ENCODE results near the gene GIPC2.

The GIPC2 gene

GRCh38 chr1:78142736-78143135 lies 97.0 kb downstream of the GIPC2 start:
- no peak overlapping the region for H3K27ac ChIP-seq (ENCODE audit: low read depth, low read length)
- H3K79me2 ChIP-seq (ENCODE audit: control insufficient read depth, insufficient read depth, low read length, unreplicated experiment): no peaks in the 10 kb centered on the region
- peak overlapping the region; percentile 52 for H2AFZ ChIP-seq (ENCODE audit: low read length, unreplicated experiment)
- no peaks in the 10 kb centered on the region for H3K36me3 ChIP-seq (ENCODE audit: insufficient read depth, low read length)
- peaks cover 12% of the 10 kb centered on the region for H3K4me1 ChIP-seq (ENCODE audit: control insufficient read depth, insufficient read depth, low read length, unreplicated experiment)
- H3K27me3 ChIP-seq (ENCODE audit: insufficient read depth, low read length): no peaks in the 10 kb centered on the region
- H3K4me3 ChIP-seq (ENCODE audit: low read depth, low read length): no peak overlapping the region

GRCh38 chr1:78143152-78143551 lies 97.4 kb downstream of the GIPC2 start:
- no peak overlapping the region for H3K27ac ChIP-seq (ENCODE audit: low read depth, low read length)

GRCh38 chr1:78143673-78144072 lies 97.9 kb downstream of the GIPC2 start:
- H3K4me3 ChIP-seq (ENCODE audit: low read depth, low read length): no peak overlapping the region
- H3K27me3 ChIP-seq (ENCODE audit: insufficient read depth, low read length): no peaks in the 10 kb centered on the region
- H3K4me1 ChIP-seq (ENCODE audit: control insufficient read depth, insufficient read depth, low read length, unreplicated experiment): peaks cover 12% of the 10 kb centered on the region
- H2AFZ ChIP-seq (ENCODE audit: low read length, unreplicated experiment): peak overlapping the region; percentile 52
- no peaks in the 10 kb centered on the region for H3K36me3 ChIP-seq (ENCODE audit: insufficient read depth, low read length)
- no peak overlapping the region for H3K27ac ChIP-seq (ENCODE audit: low read depth, low read length)
- no peaks in the 10 kb centered on the region for H3K79me2 ChIP-seq (ENCODE audit: control insufficient read depth, insufficient read depth, low read length, unreplicated experiment)

More at GRCh38 chr1:78143152-78143551, 97.4 kb downstream of the GIPC2 start:
- Histone ChIP-seq H3K36me3 (ENCODE audit: insufficient read depth, low read length) (no peaks in the 10 kb centered on the region), H3K27me3 (ENCODE audit: insufficient read depth, low read length) (no peaks in the 10 kb centered on the region), H2AFZ (ENCODE audit: low read length, unreplicated experiment) (peak overlapping the region; percentile 52), H3K4me1 (ENCODE audit: control insufficient read depth, insufficient read depth, low read length, unreplicated experiment) (peaks cover 12% of the 10 kb centered on the region), H3K79me2 (ENCODE audit: control insufficient read depth, insufficient read depth, low read length, unreplicated experiment) (no peaks in the 10 kb centered on the region), H3K4me3 (ENCODE audit: low read depth, low read length) (peak overlapping the region; percentile 48)

- Histone ChIP-seq H2AFZ (ENCODE audit: low read length, unreplicated experiment) (peak overlapping the region; percentile 19), H3K36me3 (ENCODE audit: insufficient read depth, low read length) (no peaks in the 10 kb centered on the region), H3K4me3 (ENCODE audit: low read depth, low read length) (no peak overlapping the region), H3K79me2 (ENCODE audit: control insufficient read depth, insufficient read depth, low read length, unreplicated experiment) (no peaks in the 10 kb centered on the region), H3K4me1 (ENCODE audit: control insufficient read depth, insufficient read depth, low read length, unreplicated experiment) (peaks cover 12% of the 10 kb centered on the region), H3K27me3 (ENCODE audit: insufficient read depth, low read length) (no peaks in the 10 kb centered on the region), H3K27ac (ENCODE audit: low read depth, low read length) (no peak overlapping the region)
These were observed 99.4 kb downstream of the GIPC2 start for GRCh38 chr1:78145105-78145580.

GRCh38 chr1:78146205-78146771 lies 100.5 kb downstream of the GIPC2 start:
- Histone ChIP-seq H3K79me2 (ENCODE audit: control insufficient read depth, insufficient read depth, low read length, unreplicated experiment) (no peaks in the 10 kb centered on the region), H2AFZ (ENCODE audit: low read length, unreplicated experiment) (no peak overlapping the region), H3K27ac (ENCODE audit: low read depth, low read length) (no peak overlapping the region), H3K36me3 (ENCODE audit: insufficient read depth, low read length) (no peaks in the 10 kb centered on the region), H3K27me3 (ENCODE audit: insufficient read depth, low read length) (no peaks in the 10 kb centered on the region), H3K4me1 (ENCODE audit: control insufficient read depth, insufficient read depth, low read length, unreplicated experiment) (peaks cover 12% of the 10 kb centered on the region), H3K4me3 (ENCODE audit: low read depth, low read length) (no peak overlapping the region)

GRCh38 chr1:78147031-78147430 lies 101.3 kb downstream of the GIPC2 start:
- no peak overlapping the region for H3K4me3 ChIP-seq (ENCODE audit: low read depth, low read length)
- no peaks in the 10 kb centered on the region for H3K27me3 ChIP-seq (ENCODE audit: insufficient read depth, low read length)
- H3K36me3 ChIP-seq (ENCODE audit: insufficient read depth, low read length): no peaks in the 10 kb centered on the region
- H3K79me2 ChIP-seq (ENCODE audit: control insufficient read depth, insufficient read depth, low read length, unreplicated experiment): no peaks in the 10 kb centered on the region
- no peak overlapping the region for H3K27ac ChIP-seq (ENCODE audit: low read depth, low read length)
- H2AFZ ChIP-seq (ENCODE audit: low read length, unreplicated experiment): no peak overlapping the region
- peaks cover 12% of the 10 kb centered on the region for H3K4me1 ChIP-seq (ENCODE audit: control insufficient read depth, insufficient read depth, low read length, unreplicated experiment)

- Histone ChIP-seq H3K27ac (ENCODE audit: low read depth, low read length) (no peak overlapping the region), H3K4me1 (ENCODE audit: control insufficient read depth, insufficient read depth, low read length, unreplicated experiment) (peaks cover 20% of the 10 kb centered on the region), H3K4me3 (ENCODE audit: low read depth, low read length) (no peak overlapping the region), H3K36me3 (ENCODE audit: insufficient read depth, low read length) (no peaks in the 10 kb centered on the region), H2AFZ (ENCODE audit: low read length, unreplicated experiment) (no peak overlapping the region), H3K27me3 (ENCODE audit: insufficient read depth, low read length) (no peaks in the 10 kb centered on the region), H3K79me2 (ENCODE audit: control insufficient read depth, insufficient read depth, low read length, unreplicated experiment) (no peaks in the 10 kb centered on the region)
These were observed 107.4 kb downstream of the GIPC2 start for GRCh38 chr1:78153092-78153736.

GRCh38 chr1:78155121-78155520 lies 109.4 kb downstream of the GIPC2 start:
- Histone ChIP-seq H2AFZ (ENCODE audit: low read length, unreplicated experiment) (no peak overlapping the region), H3K79me2 (ENCODE audit: control insufficient read depth, insufficient read depth, low read length, unreplicated experiment) (no peaks in the 10 kb centered on the region), H3K4me3 (ENCODE audit: low read depth, low read length) (no peak overlapping the region), H3K27ac (ENCODE audit: low read depth, low read length) (no peak overlapping the region), H3K36me3 (ENCODE audit: insufficient read depth, low read length) (no peaks in the 10 kb centered on the region), H3K4me1 (ENCODE audit: control insufficient read depth, insufficient read depth, low read length, unreplicated experiment) (peaks cover 20% of the 10 kb centered on the region), H3K27me3 (ENCODE audit: insufficient read depth, low read length) (no peaks in the 10 kb centered on the region)

- Histone ChIP-seq H2AFZ (ENCODE audit: low read length, unreplicated experiment) (peak overlapping the region; percentile 12), H3K36me3 (ENCODE audit: insufficient read depth, low read length) (no peaks in the 10 kb centered on the region), H3K79me2 (ENCODE audit: control insufficient read depth, insufficient read depth, low read length, unreplicated experiment) (no peaks in the 10 kb centered on the region), H3K4me3 (ENCODE audit: low read depth, low read length) (no peak overlapping the region), H3K4me1 (ENCODE audit: control insufficient read depth, insufficient read depth, low read length, unreplicated experiment) (peaks cover 20% of the 10 kb centered on the region), H3K27ac (ENCODE audit: low read depth, low read length) (peak overlapping the region; percentile 36), H3K27me3 (ENCODE audit: insufficient read depth, low read length) (no peaks in the 10 kb centered on the region)
These were observed 111.2 kb downstream of the GIPC2 start for GRCh38 chr1:78156805-78157521.

- Histone ChIP-seq H3K79me2 (ENCODE audit: control insufficient read depth, insufficient read depth, low read length, unreplicated experiment) (no peaks in the 10 kb centered on the region), H2AFZ (ENCODE audit: low read length, unreplicated experiment) (no peak overlapping the region), H3K4me3 (ENCODE audit: low read depth, low read length) (no peak overlapping the region), H3K27me3 (ENCODE audit: insufficient read depth, low read length) (no peaks in the 10 kb centered on the region), H3K4me1 (ENCODE audit: control insufficient read depth, insufficient read depth, low read length, unreplicated experiment) (peaks cover under 1% of the 10 kb centered on the region), H3K36me3 (ENCODE audit: insufficient read depth, low read length) (no peaks in the 10 kb centered on the region), H3K27ac (ENCODE audit: low read depth, low read length) (no peak overlapping the region)
These were observed 120.0 kb downstream of the GIPC2 start for GRCh38 chr1:78165816-78166215.

Data from ACC112 (cell line).